CD4-positive, alpha-beta T cell treated with Interleukin-6 at 100 ng/mL for 8 hours (primary cell): ENCODE measurements around the gene LRRC27.

ENCODE experiments used
- DNase-seq: peaks from one replicate; pipeline ENCODE4 v3.0.0-alpha.2; 2020; ENCODE audit warnings: mixed read lengths, low spot score

The LRRC27 gene

DNA sequence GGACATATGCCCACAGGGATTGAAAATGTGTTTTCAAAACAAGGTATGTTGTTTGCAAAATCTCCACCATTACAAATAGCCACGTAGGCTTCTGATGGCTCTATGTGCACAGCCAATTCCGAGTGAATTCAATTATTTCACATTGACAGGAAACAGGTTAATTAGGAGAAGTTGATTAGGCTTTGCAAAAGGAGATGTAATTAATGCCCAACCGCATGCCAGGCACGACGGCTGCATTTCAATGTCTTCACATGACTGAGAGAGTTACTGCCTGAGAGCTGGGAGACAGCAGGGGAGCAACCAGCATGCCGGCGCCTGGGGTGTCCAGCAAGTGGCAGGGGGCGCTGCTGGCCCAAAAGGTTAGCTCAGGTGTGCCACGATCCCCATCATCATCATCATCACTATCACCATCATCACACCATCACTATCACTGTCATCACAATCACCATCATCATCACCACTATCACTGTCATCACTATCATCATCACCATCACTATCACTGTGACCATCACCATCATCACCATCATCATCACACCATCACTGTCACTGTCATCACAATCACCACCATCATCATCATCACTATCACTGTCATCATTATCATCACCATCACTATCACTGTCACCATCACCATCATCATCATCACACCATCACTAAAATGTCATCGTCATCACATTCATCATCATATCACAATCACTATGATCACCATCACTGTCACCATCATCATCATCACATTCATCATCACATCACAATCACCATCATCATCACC is 95.2 kb downstream of the LRRC27 start:
- no peak for DNase-seq

DNA sequence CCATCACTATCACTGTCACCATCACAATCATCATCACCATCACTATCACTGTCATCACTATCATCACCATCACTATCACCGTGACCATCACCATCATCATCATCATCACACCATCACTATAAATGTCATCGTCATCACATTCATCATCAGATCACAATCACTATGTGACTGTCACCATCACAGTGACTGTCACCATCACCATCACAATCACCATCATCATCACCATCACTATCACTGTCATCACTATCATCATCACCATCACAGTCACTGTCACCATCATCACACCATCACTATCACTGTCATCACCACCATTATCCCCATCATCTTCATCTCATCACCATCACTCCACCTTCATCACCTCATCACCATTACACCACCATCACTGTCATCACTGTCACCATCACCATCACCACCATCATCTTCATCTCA is 96.0 kb downstream of the LRRC27 start:
- no peak for DNase-seq

DNA sequence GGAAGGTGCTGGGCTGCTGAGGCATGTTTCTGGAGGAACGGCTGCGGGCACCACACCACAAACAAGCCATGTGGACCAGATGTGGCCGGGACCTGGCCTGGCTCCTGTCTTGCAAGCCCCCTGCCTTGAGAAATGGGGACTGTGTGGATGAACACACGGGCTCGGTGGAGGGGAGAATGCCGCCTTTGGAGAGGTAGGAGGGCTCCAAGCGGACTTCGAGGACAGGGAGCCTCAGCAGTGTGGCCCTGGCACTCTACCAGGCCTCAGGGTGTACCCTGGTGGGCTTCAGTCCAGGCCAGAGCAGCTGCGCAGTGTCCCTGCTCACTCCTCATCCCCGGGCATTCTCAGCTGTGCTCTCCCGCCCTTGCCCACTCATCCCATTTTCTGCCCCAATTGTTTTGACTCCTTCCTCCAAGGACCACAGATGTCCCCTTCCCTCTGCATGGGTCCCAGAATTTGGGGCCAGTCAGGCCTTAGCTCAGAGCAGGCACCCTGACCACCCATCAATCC is 96.5 kb downstream of the LRRC27 start:
- DNase-seq, result no peak
